HG02885 (cell line): ENCODE results near the gene XAF1.
"Not testable (repeated sequence)": the region's sequence is repeated elsewhere in the genome, so short reads cannot be mapped to it uniquely, and the experiment has no call there.

ENCODE experiments used
- ATAC-seq: cut with Tn5 transposase; IDR thresholded peaks from one replicate; pipeline ENCODE4 v1.9.1; 2021; ENCODE audit warnings: mild to moderate bottlenecking; ENCODE audit not compliant: unreplicated experiment, poor library complexity

Gene XAF1

GRCh38 chr17:6797718-6798351, 42.0 kb downstream of the XAF1 start:
- ATAC-seq = no peak

- ATAC-seq = no peak
Measured at GRCh38 chr17:6799738-6800137, 43.9 kb downstream of the XAF1 start.

DNA sequence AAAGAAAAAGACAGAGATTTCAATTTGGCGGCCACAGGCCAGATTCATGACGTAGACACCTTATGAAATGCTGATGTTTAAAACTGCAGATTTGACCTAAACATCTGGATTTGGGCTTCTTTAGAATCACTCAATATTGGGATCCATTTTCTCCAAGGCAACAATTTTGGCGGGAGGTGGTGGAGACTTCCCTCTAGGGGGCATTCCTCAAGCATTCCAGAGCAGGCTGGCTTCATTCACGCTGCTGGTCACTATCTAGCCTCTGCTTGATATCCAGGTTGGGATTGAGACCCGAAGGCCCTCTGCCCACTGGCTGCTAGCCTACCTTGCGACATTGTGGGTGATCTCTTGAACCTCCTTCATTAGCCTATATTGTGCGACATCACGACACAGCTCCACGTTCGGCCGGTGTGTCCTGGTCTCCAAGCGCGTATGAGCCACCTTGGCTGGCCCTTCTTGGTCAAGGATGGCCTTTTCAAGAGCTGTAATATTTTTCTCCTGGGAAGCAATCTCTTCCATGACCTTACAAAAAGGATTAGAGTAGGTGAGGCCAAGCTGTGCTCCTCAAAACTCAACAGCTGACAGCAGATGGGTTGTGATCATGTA, 44.7 kb downstream of the XAF1 start:
- ATAC-seq = no peak

DNA sequence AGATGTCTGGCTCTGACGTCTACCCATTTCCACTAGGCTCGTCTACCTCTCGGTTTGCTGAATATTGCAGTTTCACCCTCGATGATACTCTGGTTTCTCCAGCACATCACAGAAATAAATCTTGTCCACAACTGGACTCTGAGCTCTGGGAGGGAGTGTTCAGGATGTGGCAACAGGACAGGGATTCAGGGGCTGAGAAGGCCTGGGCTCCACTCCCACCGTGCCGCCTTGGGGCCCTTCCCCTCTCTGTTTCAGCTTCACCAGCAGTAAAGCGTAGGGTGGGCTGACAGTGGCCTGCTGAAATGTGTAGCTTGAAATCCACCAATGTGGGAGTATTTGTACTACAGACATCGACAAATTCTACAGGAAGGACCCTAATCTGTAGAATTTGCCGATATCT, 55.7 kb downstream of the XAF1 start:
- no peak for ATAC-seq

DNA sequence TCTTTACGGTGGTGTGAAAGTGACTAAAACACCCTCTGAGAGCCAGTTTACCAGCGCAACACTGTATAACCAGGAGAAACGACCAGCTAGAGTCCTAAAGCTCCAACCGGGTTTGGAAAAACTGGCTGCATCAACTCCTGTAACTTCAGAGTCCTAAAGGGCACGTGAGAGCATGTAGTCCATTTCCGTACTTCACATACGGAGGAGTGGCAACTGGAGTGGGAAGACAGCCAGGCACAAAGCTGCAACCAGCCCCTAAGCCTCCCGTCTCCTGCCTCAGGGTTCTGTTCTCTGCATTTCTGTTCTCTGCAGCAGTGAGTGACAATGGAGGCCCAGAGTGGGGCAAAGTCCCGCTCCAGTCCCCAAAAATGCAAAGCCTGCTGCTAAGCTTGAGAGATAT, 56.4 kb downstream of the XAF1 start:
- no peak for ATAC-seq

DNA sequence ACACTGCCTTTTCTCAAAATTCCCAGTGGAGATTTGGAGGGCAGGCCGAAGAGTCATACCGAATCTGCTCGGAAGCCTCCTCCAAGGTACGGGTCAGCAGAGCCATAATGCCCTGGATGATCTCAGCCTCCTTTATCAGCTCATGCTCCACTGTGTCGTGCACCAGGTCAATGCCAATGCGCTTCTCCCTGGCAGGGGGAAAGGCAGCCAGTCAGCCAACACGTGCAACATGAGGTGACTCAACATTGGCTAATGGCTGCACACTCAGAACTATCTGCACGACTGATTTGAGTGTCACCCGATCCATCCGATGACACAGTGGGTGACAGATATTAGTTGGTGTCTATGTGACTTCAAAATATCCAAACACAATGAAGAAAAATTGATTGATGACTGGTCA, 59.9 kb downstream of the XAF1 start:
- ATAC-seq = no peak

- ATAC-seq = not testable (repeated sequence)
Measured at GRCh38 chr17:6816368-6816767, 60.5 kb downstream of the XAF1 start.

DNA sequence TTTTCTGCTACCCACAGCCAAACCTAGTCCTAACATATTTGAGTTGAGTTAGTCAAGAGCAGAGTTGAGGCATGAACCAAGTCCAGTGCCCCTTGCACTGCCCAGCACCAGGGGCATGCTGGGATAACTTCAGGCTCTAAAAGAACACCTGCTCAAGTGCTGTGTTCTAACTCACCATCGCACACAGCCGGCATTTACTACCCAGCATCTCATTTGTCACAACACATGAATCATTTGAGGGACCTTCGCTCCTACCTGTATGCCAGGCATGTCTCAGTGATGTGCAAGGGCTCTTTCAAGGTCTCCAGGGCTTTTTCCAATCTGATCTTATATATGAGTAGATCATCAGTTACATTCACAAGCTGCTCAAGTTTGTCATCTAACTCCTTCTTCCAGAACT, 63.1 kb downstream of the XAF1 start:
- ATAC-seq = no peak

GRCh38 chr17:6823011-6823442, 67.2 kb downstream of the XAF1 start:
- ATAC-seq = no peak
